Esophagus (tissue), 2 donors: ENCODE results near the gene FHOD3. TPM values are rescaled to one million over a fixed set of nuclear protein-coding genes. Genes with fewer than 3 reads are reported as not detected.

Experiments used
- H3K27ac ChIP-seq, 2 donors: one replicate each; pipeline ENCODE4 v1.5.1; 2013; ENCODE audit warnings: low read depth in 2 of 2, mild to moderate bottlenecking in 2 of 2, inconsistent platforms in 1 of 2, low read length in 1 of 2, moderate library complexity in 1 of 2
- H3K27me3 ChIP-seq, 2 donors: one replicate each; pipeline ENCODE4 v1.6.1; 2013; ENCODE audit warnings: low read length in 2 of 2, control low read depth in 1 of 2, mild to moderate bottlenecking in 1 of 2; ENCODE audit not compliant: insufficient read depth in 2 of 2, control insufficient read depth in 1 of 2
- H3K36me3 ChIP-seq, 2 donors: one replicate each; pipeline ENCODE4 v1.6.1; 2013; ENCODE audit warnings: low read length in 1 of 2; ENCODE audit not compliant: control insufficient read depth in 2 of 2, insufficient read depth in 2 of 2
- H3K4me1 ChIP-seq, 2 donors: one replicate each; pipeline ENCODE4 v1.6.1; 2013; ENCODE audit warnings: low read length in 1 of 2; ENCODE audit not compliant: control insufficient read depth in 2 of 2, insufficient read depth in 2 of 2
- H3K4me3 ChIP-seq, 2 donors: one replicate each; pipeline ENCODE4 v1.5.1; 2013; ENCODE audit warnings: low read length in 2 of 2, mild to moderate bottlenecking in 2 of 2, low read depth in 1 of 2, moderate library complexity in 1 of 2
- H3K9me3 ChIP-seq, 2 donors: one replicate each; pipeline ENCODE4 v1.6.1; 2013; ENCODE audit warnings: mild to moderate bottlenecking in 2 of 2, low read depth in 1 of 2, low read length in 1 of 2, moderate library complexity in 1 of 2; ENCODE audit not compliant: control insufficient read depth in 2 of 2, insufficient read depth in 1 of 2
- WGBS, 2 donors: extraction: QIAGEN DNeasy Blood & Tissue Kit; methylation state at CpG; one replicate each; pipeline ENCODE4 v1.1.7; 2013; 5-methylcytosine and 5-hydroxymethylcytosine counted together
- polyA plus RNA-seq, 2 donors: library from polyadenylated mRNA; stranded (reverse); fragments of 200-250 nt; gene quantifications; one replicate each; pipeline ENCODE4 v1.2.3, GENCODE V29; 2013
- donor health status: healthy with polysubstance abuse.
- donor health status: Bipolar disorder and iron deficiency.

The FHOD3 gene
- polyA plus RNA-seq, 2 donors = 3.7 to 11.1 TPM

GRCh38 chr18:36613069-36613468, 315.6 kb downstream of the FHOD3 start:
- H3K27ac ChIP-seq = no peak overlapping the region
- no peaks in the 10 kb centered on the region for H3K4me1 ChIP-seq
- H3K9me3 ChIP-seq = no peaks in the 10 kb centered on the region
- H3K36me3 ChIP-seq = no peaks in the 10 kb centered on the region
- no peak overlapping the region for H3K4me3 ChIP-seq
- whole genome bisulfite sequencing, 2 donors = 95 to 97% methylated on average over 6 of the region's 6 CpGs
- H3K27me3 ChIP-seq = no peaks in the 10 kb centered on the region

GRCh38 chr18:36613810-36614209, 316.3 kb downstream of the FHOD3 start:
- 80 to 81% methylated on average over 3 of the region's 3 CpGs for whole genome bisulfite sequencing, 2 donors
- no peaks in the 10 kb centered on the region for H3K4me1 ChIP-seq
- H3K4me3 ChIP-seq = no peak overlapping the region
- no peaks in the 10 kb centered on the region for H3K9me3 ChIP-seq
- H3K36me3 ChIP-seq = no peaks in the 10 kb centered on the region
- H3K27ac ChIP-seq = no peak overlapping the region
- no peaks in the 10 kb centered on the region for H3K27me3 ChIP-seq

- no peaks in the 10 kb centered on the region for H3K27me3 ChIP-seq
These were observed 323.3 kb downstream of the FHOD3 start for GRCh38 chr18:36620788-36621187.

GRCh38 chr18:36622610-36623009, 325.1 kb downstream of the FHOD3 start:
- whole genome bisulfite sequencing, 2 donors = 84 to 90% methylated on average over 5 of the region's 5 CpGs
- H3K27me3 ChIP-seq = no peaks in the 10 kb centered on the region
- H3K9me3 ChIP-seq = no peaks in the 10 kb centered on the region
- H3K4me1 ChIP-seq = no peaks in the 10 kb centered on the region
- H3K4me3 ChIP-seq = no peak overlapping the region
- H3K27ac ChIP-seq = no peak overlapping the region
- H3K36me3 ChIP-seq = no peaks in the 10 kb centered on the region

More at GRCh38 chr18:36620788-36621187, 323.3 kb downstream of the FHOD3 start:
- WGBS, 2 donors = 42 to 45% methylated on average over 2 of the region's 2 CpGs
- Histone ChIP-seq H3K36me3 (no peaks in the 10 kb centered on the region), H3K27ac (no peak overlapping the region), H3K4me1 (no peaks in the 10 kb centered on the region), H3K4me3 (no peak overlapping the region), H3K9me3 (no peaks in the 10 kb centered on the region)

- no peaks in the 10 kb centered on the region for H3K9me3 ChIP-seq
- no peaks in the 10 kb centered on the region for H3K4me1 ChIP-seq
- no peak overlapping the region for H3K4me3 ChIP-seq
- 76 to 88% methylated on average over 1 of the region's 1 CpG for WGBS, 2 donors
- H3K36me3 ChIP-seq = no peaks in the 10 kb centered on the region
- H3K27me3 ChIP-seq = no peaks in the 10 kb centered on the region
- no peak overlapping the region for H3K27ac ChIP-seq
These were observed 325.6 kb downstream of the FHOD3 start for GRCh38 chr18:36623091-36623490.

- 78 to 84% methylated on average over 4 of the region's 4 CpGs for WGBS, 2 donors
These were observed 326.2 kb downstream of the FHOD3 start for GRCh38 chr18:36623681-36624190.

GRCh38 chr18:36624451-36625167, 327.1 kb downstream of the FHOD3 start:
- Histone ChIP-seq H3K27me3 (no peaks in the 10 kb centered on the region), H3K4me3 (no peak overlapping the region), H3K27ac (no peak overlapping the region), H3K9me3 (no peaks in the 10 kb centered on the region), H3K4me1 (no peaks in the 10 kb centered on the region), H3K36me3 (no peaks in the 10 kb centered on the region)
- WGBS, 2 donors = 92 to 93% methylated on average over 7 of the region's 7 CpGs

More at GRCh38 chr18:36623681-36624190, 326.2 kb downstream of the FHOD3 start:
- Histone ChIP-seq H3K4me1 (no peaks in the 10 kb centered on the region), H3K4me3 (no peak overlapping the region), H3K9me3 (no peaks in the 10 kb centered on the region), H3K27me3 (no peaks in the 10 kb centered on the region), H3K27ac (no peak overlapping the region), H3K36me3 (no peaks in the 10 kb centered on the region)

- 93 to 94% methylated on average over 19 of the region's 19 CpGs for WGBS, 2 donors
- Histone ChIP-seq H3K4me1 (no peaks in the 10 kb centered on the region), H3K4me3 (no peak overlapping the region), H3K27ac (no peak overlapping the region), H3K36me3 (no peaks in the 10 kb centered on the region), H3K27me3 (no peaks in the 10 kb centered on the region), H3K9me3 (no peaks in the 10 kb centered on the region)
These were observed 327.9 kb downstream of the FHOD3 start for GRCh38 chr18:36625386-36625785.

- Histone ChIP-seq H3K9me3 (no peaks in the 10 kb centered on the region), H3K36me3 (no peaks in the 10 kb centered on the region), H3K4me3 (no peak overlapping the region), H3K27me3 (no peaks in the 10 kb centered on the region), H3K4me1 (no peaks in the 10 kb centered on the region), H3K27ac (no peak overlapping the region)
- whole genome bisulfite sequencing, 2 donors = 91 to 94% methylated on average over 6 of the region's 6 CpGs
These were observed 330.1 kb downstream of the FHOD3 start for GRCh38 chr18:36627637-36628036.
